PC-9 (cell line): ENCODE results near the gene ALS2.

Experiments
- EZH2 ChIP-seq: fragments of 200-600 bp; sonication (generic); IDR thresholded peaks from 2 replicates; pipeline ENCODE4 v1.8.0; 2017; ENCODE audit warnings: antibody characterized with exemption, low read depth
- TF ChIP-seq, protein P1 (sequence below): fragments of 200-600 bp; sonication (generic); conservative IDR thresholded peaks from 2 replicates; pipeline ENCODE4 v1.6.1; 2017; ENCODE audit warnings: mixed run types, antibody characterized with exemption, mild to moderate bottlenecking, moderate library complexity

DNA sequence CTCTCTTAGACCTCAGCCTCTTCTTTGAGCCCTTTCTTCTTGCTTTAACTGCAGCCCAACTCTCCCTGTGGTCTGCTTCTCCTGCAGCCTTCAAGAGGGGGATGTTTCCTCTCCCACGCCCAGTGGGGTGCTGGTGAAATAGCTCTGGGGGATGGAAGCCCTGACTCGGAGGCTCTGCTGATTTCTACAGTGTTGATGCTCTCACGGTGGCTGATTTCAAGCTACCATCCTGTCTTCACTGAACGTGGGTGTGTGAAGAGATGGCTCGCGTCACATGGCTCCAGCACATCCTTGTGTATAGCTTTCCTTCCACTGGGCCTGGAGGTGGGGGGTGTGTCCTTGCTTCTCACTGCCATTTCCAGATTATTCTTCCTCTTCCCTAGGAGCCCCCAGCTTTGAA, 102.3 kb downstream of the ALS2 start:
- TF ChIP-seq, protein P1, sequence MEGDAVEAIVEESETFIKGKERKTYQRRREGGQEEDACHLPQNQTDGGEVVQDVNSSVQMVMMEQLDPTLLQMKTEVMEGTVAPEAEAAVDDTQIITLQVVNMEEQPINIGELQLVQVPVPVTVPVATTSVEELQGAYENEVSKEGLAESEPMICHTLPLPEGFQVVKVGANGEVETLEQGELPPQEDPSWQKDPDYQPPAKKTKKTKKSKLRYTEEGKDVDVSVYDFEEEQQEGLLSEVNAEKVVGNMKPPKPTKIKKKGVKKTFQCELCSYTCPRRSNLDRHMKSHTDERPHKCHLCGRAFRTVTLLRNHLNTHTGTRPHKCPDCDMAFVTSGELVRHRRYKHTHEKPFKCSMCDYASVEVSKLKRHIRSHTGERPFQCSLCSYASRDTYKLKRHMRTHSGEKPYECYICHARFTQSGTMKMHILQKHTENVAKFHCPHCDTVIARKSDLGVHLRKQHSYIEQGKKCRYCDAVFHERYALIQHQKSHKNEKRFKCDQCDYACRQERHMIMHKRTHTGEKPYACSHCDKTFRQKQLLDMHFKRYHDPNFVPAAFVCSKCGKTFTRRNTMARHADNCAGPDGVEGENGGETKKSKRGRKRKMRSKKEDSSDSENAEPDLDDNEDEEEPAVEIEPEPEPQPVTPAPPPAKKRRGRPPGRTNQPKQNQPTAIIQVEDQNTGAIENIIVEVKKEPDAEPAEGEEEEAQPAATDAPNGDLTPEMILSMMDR: no peak
- no peak for TF ChIP-seq EZH2
